PFSK-1 (cell line): Measurements from ENCODE around the gene NRG3.

Experiments used
- FOXP2 ChIP-seq: optimal IDR thresholded peaks from 2 replicates; pipeline ENCODE3; 2011; ENCODE audit warnings: borderline replicate concordance, control low read depth, inconsistent platforms; ENCODE audit not compliant: insufficient read depth; ENCODE audit errors: extremely low read length, extremely low read depth
- POLR2AphosphoS5 ChIP-seq: IDR thresholded peaks from 2 replicates; pipeline ENCODE4 v1.6.1; 2012; ENCODE audit warnings: low read depth, mild to moderate bottlenecking, control low read depth, low read length, moderate library complexity
- SIN3A ChIP-seq: IDR thresholded peaks from 2 replicates; pipeline ENCODE4 v1.6.1; 2012; ENCODE audit warnings: mild to moderate bottlenecking, low read length, moderate library complexity, borderline replicate concordance; ENCODE audit not compliant: insufficient read depth
- TAF1 ChIP-seq: IDR thresholded peaks from 2 replicates; pipeline ENCODE4 v1.6.1; 2012; ENCODE audit warnings: low read length, control low read depth, borderline replicate concordance; ENCODE audit not compliant: insufficient read depth
- TF ChIP-seq, protein P1 (sequence below), 2 experiments: IDR thresholded peaks; 2 replicates each; pipeline versions ENCODE4 v1.6.1 to v1.8.0; 2011 to 2012; ENCODE audit warnings: low read depth in 2 of 2, low read length in 2 of 2, control low read depth in 1 of 2, inconsistent platforms in 1 of 2, mild to moderate bottlenecking in 1 of 2, moderate library complexity in 1 of 2; ENCODE audit not compliant: insufficient read depth in 1 of 2

The NRG3 gene

GRCh38 chr10:82313401-82313800, 438.4 kb downstream of the NRG3 start:
- TF ChIP-seq, protein P1, sequence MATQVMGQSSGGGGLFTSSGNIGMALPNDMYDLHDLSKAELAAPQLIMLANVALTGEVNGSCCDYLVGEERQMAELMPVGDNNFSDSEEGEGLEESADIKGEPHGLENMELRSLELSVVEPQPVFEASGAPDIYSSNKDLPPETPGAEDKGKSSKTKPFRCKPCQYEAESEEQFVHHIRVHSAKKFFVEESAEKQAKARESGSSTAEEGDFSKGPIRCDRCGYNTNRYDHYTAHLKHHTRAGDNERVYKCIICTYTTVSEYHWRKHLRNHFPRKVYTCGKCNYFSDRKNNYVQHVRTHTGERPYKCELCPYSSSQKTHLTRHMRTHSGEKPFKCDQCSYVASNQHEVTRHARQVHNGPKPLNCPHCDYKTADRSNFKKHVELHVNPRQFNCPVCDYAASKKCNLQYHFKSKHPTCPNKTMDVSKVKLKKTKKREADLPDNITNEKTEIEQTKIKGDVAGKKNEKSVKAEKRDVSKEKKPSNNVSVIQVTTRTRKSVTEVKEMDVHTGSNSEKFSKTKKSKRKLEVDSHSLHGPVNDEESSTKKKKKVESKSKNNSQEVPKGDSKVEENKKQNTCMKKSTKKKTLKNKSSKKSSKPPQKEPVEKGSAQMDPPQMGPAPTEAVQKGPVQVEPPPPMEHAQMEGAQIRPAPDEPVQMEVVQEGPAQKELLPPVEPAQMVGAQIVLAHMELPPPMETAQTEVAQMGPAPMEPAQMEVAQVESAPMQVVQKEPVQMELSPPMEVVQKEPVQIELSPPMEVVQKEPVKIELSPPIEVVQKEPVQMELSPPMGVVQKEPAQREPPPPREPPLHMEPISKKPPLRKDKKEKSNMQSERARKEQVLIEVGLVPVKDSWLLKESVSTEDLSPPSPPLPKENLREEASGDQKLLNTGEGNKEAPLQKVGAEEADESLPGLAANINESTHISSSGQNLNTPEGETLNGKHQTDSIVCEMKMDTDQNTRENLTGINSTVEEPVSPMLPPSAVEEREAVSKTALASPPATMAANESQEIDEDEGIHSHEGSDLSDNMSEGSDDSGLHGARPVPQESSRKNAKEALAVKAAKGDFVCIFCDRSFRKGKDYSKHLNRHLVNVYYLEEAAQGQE (IDR thresholded peaks at IDR 0.05; ENCODE audit: insufficient read depth in 1 of 2, low read depth in 2 of 2, low read length in 2 of 2) = no peak
- TF ChIP-seq TAF1 = no peak

DNA sequence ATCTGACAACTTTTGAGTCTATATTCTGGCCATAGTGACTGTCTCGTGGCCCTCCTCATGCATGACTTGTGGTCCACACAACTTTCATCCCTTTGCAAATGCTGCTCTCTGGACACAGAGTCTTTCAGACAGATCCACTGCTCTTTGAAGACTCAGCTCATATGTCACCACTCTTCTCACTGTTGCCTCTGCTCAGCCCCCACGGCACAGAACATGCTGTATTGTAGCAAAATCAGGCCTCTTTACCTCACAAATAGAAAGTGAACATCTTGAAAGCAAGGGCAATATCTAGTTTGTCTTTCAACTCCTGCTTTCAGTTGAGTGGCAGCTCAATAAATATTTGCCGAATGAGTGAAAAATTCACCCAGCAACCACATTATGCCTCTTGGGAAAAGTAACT, 443.5 kb downstream of the NRG3 start:
- TF ChIP-seq SIN3A (no peak), TAF1 (no peak), POLR2AphosphoS5 (no peak), FOXP2 (no peak)
- TF ChIP-seq, protein P1 (IDR thresholded peaks at IDR 0.05; ENCODE audit: insufficient read depth in 1 of 2, low read depth in 2 of 2, low read length in 2 of 2) = no peak

- no peak for TF ChIP-seq SIN3A
- no peak for TF ChIP-seq TAF1
- TF ChIP-seq, protein P1 (IDR thresholded peaks at IDR 0.05; ENCODE audit: insufficient read depth in 1 of 2, low read depth in 2 of 2, low read length in 2 of 2) = no peak
- TF ChIP-seq FOXP2 = no peak
- no peak for TF ChIP-seq POLR2AphosphoS5
Measured at GRCh38 chr10:82319074-82319473, 444.1 kb downstream of the NRG3 start.

DNA sequence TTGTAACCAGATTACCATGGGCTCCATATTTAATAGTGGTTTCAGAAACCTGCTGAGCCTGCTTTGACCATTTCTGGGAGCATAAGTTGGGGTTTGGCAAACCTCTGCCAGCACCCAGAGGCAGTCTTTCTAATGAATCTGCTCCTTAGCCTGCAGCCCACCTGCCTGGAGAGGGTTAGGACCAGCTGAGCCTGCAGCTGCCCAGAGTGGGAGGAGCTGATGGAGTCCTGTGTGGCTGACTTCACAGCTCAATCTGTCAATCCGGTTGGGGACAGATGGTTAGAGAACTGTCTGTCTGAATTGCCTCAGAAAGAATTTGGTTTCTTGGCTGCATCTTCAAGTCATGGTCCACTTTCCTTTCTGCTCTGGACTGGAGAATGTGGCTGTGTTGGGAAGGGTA, 444.6 kb downstream of the NRG3 start:
- no peak for TF ChIP-seq SIN3A
- TF ChIP-seq POLR2AphosphoS5 = no peak
- no peak for TF ChIP-seq TAF1
- no peak for TF ChIP-seq FOXP2
- TF ChIP-seq, protein P1 (IDR thresholded peaks at IDR 0.05; ENCODE audit: insufficient read depth in 1 of 2, low read depth in 2 of 2, low read length in 2 of 2) = no peak

GRCh38 chr10:82321724-82322123, 446.7 kb downstream of the NRG3 start:
- TF ChIP-seq SIN3A = no peak
